GM10847 (cell line): Measurements from ENCODE around the gene BRAF.

Experiments
- POLR2A ChIP-seq: IDR thresholded peaks from 2 replicates; pipeline ENCODE4 v1.6.1; 2011; ENCODE audit not compliant: insufficient read length; ENCODE audit errors: extremely low read depth

Gene BRAF

GRCh38 chr7:140889645-140890044 lies 35.1 kb downstream of the BRAF start:
- no peak for TF ChIP-seq POLR2A

GRCh38 chr7:140889150-140889549 lies 35.6 kb downstream of the BRAF start:
- no peak for TF ChIP-seq POLR2A

GRCh38 chr7:140888087-140888486 lies 36.6 kb downstream of the BRAF start:
- no peak for TF ChIP-seq POLR2A

- no peak for TF ChIP-seq POLR2A
Measured at GRCh38 chr7:140885735-140886334, 38.9 kb downstream of the BRAF start.

- TF ChIP-seq POLR2A: no peak
Measured at GRCh38 chr7:140883378-140883777, 41.4 kb downstream of the BRAF start.

- TF ChIP-seq POLR2A: no peak
Measured at GRCh38 chr7:140881507-140882228, 43.1 kb downstream of the BRAF start.

- TF ChIP-seq POLR2A: no peak
Measured at GRCh38 chr7:140877249-140877524, 47.5 kb downstream of the BRAF start.

GRCh38 chr7:140876519-140877248 lies 48.0 kb downstream of the BRAF start:
- no peak for TF ChIP-seq POLR2A

GRCh38 chr7:140873434-140873833 lies 51.3 kb downstream of the BRAF start:
- no peak for TF ChIP-seq POLR2A

- no peak for TF ChIP-seq POLR2A
Measured at GRCh38 chr7:140870003-140870402, 54.7 kb downstream of the BRAF start.

GRCh38 chr7:140869430-140869829 lies 55.3 kb downstream of the BRAF start:
- TF ChIP-seq POLR2A: no peak

GRCh38 chr7:140867467-140868462 lies 57.0 kb downstream of the BRAF start:
- no peak for TF ChIP-seq POLR2A

- TF ChIP-seq POLR2A: no peak
Measured at GRCh38 chr7:140866926-140867325, 57.8 kb downstream of the BRAF start.

GRCh38 chr7:140864732-140865131 lies 60.0 kb downstream of the BRAF start:
- TF ChIP-seq POLR2A: no peak

GRCh38 chr7:140863867-140864266 lies 60.9 kb downstream of the BRAF start:
- TF ChIP-seq POLR2A: no peak
